OCI-LY1 (cell line): ENCODE measurements around the gene RNF144B.
"Not testable (repeated sequence)": the region's sequence is repeated elsewhere in the genome, so short reads cannot be mapped to it uniquely, and the experiment has no call there.

Experiments
- EZH2 ChIP-seq: fragments of 200-600 bp; sonication (generic), shearing (Covaris generic); IDR thresholded peaks from 2 replicates; pipeline ENCODE4 v1.8.0; 2017; ENCODE audit warnings: borderline replicate concordance, mixed run types, mild to moderate bottlenecking, antibody characterized with exemption, low read length, moderate library complexity, mixed read lengths
- TF ChIP-seq, protein P1 (sequence below): fragments of 200-600 bp; sonication (generic), shearing (Covaris generic); IDR thresholded peaks from 2 replicates; pipeline ENCODE4 v1.5.1; 2017; ENCODE audit warnings: mild to moderate bottlenecking, antibody characterized with exemption, low read length, moderate library complexity, mixed read lengths

DNA sequence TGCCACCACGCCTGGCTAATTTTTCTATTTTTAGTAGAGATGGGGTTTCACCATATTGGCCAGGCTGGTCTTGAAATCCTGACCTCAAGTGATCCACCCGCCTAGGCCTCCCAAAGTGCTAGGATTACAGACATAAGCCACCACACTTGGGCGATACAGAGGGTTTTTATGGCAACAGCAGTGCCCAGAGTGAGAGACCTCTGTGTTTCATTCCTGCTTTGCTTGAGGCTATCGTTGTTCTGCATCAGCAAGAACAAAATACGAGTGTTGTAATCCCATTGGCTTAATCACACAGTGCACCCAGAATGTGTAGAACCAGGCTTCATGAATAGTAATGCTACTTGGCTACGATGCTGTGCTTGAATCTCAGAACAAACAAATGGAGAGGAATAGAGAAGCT, 70.9 kb downstream of the RNF144B start:
- TF ChIP-seq, protein P1, sequence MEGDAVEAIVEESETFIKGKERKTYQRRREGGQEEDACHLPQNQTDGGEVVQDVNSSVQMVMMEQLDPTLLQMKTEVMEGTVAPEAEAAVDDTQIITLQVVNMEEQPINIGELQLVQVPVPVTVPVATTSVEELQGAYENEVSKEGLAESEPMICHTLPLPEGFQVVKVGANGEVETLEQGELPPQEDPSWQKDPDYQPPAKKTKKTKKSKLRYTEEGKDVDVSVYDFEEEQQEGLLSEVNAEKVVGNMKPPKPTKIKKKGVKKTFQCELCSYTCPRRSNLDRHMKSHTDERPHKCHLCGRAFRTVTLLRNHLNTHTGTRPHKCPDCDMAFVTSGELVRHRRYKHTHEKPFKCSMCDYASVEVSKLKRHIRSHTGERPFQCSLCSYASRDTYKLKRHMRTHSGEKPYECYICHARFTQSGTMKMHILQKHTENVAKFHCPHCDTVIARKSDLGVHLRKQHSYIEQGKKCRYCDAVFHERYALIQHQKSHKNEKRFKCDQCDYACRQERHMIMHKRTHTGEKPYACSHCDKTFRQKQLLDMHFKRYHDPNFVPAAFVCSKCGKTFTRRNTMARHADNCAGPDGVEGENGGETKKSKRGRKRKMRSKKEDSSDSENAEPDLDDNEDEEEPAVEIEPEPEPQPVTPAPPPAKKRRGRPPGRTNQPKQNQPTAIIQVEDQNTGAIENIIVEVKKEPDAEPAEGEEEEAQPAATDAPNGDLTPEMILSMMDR = not testable (repeated sequence)
- not testable (repeated sequence) for TF ChIP-seq EZH2
